ENCODE results near the gene TMPRSS3. TPM values are rescaled to one million over a fixed set of nuclear protein-coding genes. Genes with fewer than 3 reads are reported as not detected.

Gene TMPRSS3
- polyA plus RNA-seq, 1 of the 3 experiments (the other 2 are of a cell fraction), result not detected

- Histone ChIP-seq H3K9ac (no peak overlapping the region), H3K36me3 (replicated peaks in 1 of 2; ENCODE audit: control insufficient read depth in 1 of 2, insufficient read depth in 2 of 2, low read length in 1 of 2) (no peaks in the 10 kb centered on the region), H3F3A (replicated peaks; ENCODE audit: insufficient read depth) (no peaks in the 10 kb centered on the region), H4K20me1 (ENCODE audit: insufficient read depth) (no peaks in the 10 kb centered on the region), H3K9me3 (no peaks in the 10 kb centered on the region), H3K27me3 (ENCODE audit: insufficient read depth) (no peaks in the 10 kb centered on the region), H3K4me1 (ENCODE audit: control insufficient read depth in 1 of 2, insufficient read depth in 2 of 2, low read depth in 1 of 2, low read length in 1 of 2) (peaks cover 0 to 6% of the 10 kb centered on the region in 2 experiments; a peak in 2 of 4 replicates), H3K4me3 (ENCODE audit: low read depth in 2 of 2, low read length in 1 of 2) (no peak overlapping the region), H3K9me2 (no peaks in the 10 kb centered on the region), H2AFZ (ENCODE audit: low read depth) (no peak overlapping the region), H3K79me2 (ENCODE audit: insufficient read depth) (no peaks in the 10 kb centered on the region), H3K4me2 (no peak overlapping the region), H3K27ac (ENCODE audit: low read depth in 2 of 2, low read length in 1 of 2) (no peak overlapping the region)
- TF ChIP-seq ELF1 (IDR thresholded peaks at IDR 0.05) (no peak), TCF12 (IDR thresholded peaks at IDR 0.05) (no peak), FOXJ3 (CRISPR knock-in tag; IDR thresholded peaks at IDR 0.05) (no peak), RXRA (IDR thresholded peaks at IDR 0.05; ENCODE audit: borderline replicate concordance, low read depth) (no peak), TEAD4 (IDR thresholded peaks at IDR 0.05; ENCODE audit: borderline replicate concordance, insufficient read depth) (no peak), MAX (IDR thresholded peaks at IDR 0.05; ENCODE audit: low read depth) (no peak), POLR2AphosphoS5 (IDR thresholded peaks at IDR 0.05; ENCODE audit: low read depth, low read length) (no peak), JUND (IDR thresholded peaks at IDR 0.05) (no peak), EP300 (IDR thresholded peaks at IDR 0.05; ENCODE audit: borderline replicate concordance in 1 of 2, low read depth in 1 of 2, low read length in 1 of 2) (no peak), RAD21 (IDR thresholded peaks at IDR 0.05; ENCODE audit: low read length) (no peak), TAF1 (IDR thresholded peaks at IDR 0.05; ENCODE audit: borderline replicate concordance, low read depth, low read length) (no peak), NFIC (IDR thresholded peaks at IDR 0.05; ENCODE audit: borderline replicate concordance) (no peak), EZH2phosphoT487 (IDR thresholded peaks at IDR 0.05; ENCODE audit: borderline replicate concordance, low read depth) (no peak), YY1 (IDR thresholded peaks at IDR 0.05; ENCODE audit: low read depth) (no peak)
- TF ChIP-seq, protein P1, sequence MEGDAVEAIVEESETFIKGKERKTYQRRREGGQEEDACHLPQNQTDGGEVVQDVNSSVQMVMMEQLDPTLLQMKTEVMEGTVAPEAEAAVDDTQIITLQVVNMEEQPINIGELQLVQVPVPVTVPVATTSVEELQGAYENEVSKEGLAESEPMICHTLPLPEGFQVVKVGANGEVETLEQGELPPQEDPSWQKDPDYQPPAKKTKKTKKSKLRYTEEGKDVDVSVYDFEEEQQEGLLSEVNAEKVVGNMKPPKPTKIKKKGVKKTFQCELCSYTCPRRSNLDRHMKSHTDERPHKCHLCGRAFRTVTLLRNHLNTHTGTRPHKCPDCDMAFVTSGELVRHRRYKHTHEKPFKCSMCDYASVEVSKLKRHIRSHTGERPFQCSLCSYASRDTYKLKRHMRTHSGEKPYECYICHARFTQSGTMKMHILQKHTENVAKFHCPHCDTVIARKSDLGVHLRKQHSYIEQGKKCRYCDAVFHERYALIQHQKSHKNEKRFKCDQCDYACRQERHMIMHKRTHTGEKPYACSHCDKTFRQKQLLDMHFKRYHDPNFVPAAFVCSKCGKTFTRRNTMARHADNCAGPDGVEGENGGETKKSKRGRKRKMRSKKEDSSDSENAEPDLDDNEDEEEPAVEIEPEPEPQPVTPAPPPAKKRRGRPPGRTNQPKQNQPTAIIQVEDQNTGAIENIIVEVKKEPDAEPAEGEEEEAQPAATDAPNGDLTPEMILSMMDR (IDR thresholded peaks at IDR 0.05), result no peak
- TF ChIP-seq, protein P2, sequence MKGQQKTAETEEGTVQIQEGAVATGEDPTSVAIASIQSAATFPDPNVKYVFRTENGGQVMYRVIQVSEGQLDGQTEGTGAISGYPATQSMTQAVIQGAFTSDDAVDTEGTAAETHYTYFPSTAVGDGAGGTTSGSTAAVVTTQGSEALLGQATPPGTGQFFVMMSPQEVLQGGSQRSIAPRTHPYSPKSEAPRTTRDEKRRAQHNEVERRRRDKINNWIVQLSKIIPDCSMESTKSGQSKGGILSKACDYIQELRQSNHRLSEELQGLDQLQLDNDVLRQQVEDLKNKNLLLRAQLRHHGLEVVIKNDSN (IDR thresholded peaks at IDR 0.05; ENCODE audit: borderline replicate concordance, low read depth), result no peak
- TF ChIP-seq, protein P3, sequence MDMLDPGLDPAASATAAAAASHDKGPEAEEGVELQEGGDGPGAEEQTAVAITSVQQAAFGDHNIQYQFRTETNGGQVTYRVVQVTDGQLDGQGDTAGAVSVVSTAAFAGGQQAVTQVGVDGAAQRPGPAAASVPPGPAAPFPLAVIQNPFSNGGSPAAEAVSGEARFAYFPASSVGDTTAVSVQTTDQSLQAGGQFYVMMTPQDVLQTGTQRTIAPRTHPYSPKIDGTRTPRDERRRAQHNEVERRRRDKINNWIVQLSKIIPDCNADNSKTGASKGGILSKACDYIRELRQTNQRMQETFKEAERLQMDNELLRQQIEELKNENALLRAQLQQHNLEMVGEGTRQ (IDR thresholded peaks at IDR 0.05; ENCODE audit: borderline replicate concordance, low read depth, low read length), result no peak
- TF ChIP-seq, protein P4, sequence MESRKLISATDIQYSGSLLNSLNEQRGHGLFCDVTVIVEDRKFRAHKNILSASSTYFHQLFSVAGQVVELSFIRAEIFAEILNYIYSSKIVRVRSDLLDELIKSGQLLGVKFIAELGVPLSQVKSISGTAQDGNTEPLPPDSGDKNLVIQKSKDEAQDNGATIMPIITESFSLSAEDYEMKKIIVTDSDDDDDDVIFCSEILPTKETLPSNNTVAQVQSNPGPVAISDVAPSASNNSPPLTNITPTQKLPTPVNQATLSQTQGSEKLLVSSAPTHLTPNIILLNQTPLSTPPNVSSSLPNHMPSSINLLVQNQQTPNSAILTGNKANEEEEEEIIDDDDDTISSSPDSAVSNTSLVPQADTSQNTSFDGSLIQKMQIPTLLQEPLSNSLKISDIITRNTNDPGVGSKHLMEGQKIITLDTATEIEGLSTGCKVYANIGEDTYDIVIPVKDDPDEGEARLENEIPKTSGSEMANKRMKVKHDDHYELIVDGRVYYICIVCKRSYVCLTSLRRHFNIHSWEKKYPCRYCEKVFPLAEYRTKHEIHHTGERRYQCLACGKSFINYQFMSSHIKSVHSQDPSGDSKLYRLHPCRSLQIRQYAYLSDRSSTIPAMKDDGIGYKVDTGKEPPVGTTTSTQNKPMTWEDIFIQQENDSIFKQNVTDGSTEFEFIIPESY (IDR thresholded peaks at IDR 0.05; ENCODE audit: borderline replicate concordance, low read depth), result no peak
- ChIA-PET CTCF (no interaction called here), POLR2A (no interaction called here)
- WGBS (ENCODE audit: low lambda C conversion rate), result 32% methylated on average over 12 of the region's 12 CpGs
- DNase-seq, result no peak
Measured at GRCh38 chr21:42424914-42425541, 29.2 kb upstream of the TMPRSS3 start.
